Cardiac muscle cell (in vitro differentiated cells and primary cell): ENCODE measurements around the gene TMEM91. TPM values are rescaled to one million over a fixed set of nuclear protein-coding genes. Genes with fewer than 3 reads are reported as not detected.

Experiments used
- DNase-seq, 2 donors: peaks; one replicate each; pipeline versions ENCODE4 v3.0.0 to v3.0.0-alpha.2; 2010 to 2017; ENCODE audit warnings: low read depth in 1 of 2, low spot score in 1 of 2
- H3K27ac ChIP-seq: fragments of 200-600 bp; sonication (generic); 2 replicates; pipeline ENCODE4 v1.5.1; 2016
- H3K27me3 ChIP-seq: fragments of 200-600 bp; sonication (generic); 2 replicates; pipeline ENCODE4 v1.6.0; 2016; ENCODE audit warnings: control low read depth
- H3K36me3 ChIP-seq: fragments of 200-600 bp; sonication (generic); 2 replicates; pipeline ENCODE4 v1.5.1; 2016; ENCODE audit warnings: control low read depth
- H3K4me1 ChIP-seq: fragments of 200-600 bp; sonication (generic); 2 replicates; pipeline ENCODE4 v1.8.1; 2017; ENCODE audit warnings: low read depth, mild to moderate bottlenecking, mixed run types
- H3K4me3 ChIP-seq: fragments of 200-600 bp; sonication (generic); 2 replicates; pipeline ENCODE4 v1.5.1; 2016; ENCODE audit warnings: mild to moderate bottlenecking
- H3K9me3 ChIP-seq: fragments of 200-600 bp; sonication (generic); 2 replicates; pipeline ENCODE4 v1.5.1; 2017; ENCODE audit warnings: low read depth, mild to moderate bottlenecking, control low read depth
- CTCF ChIP-seq: IDR thresholded peaks from 2 replicates; pipeline ENCODE4 v1.5.1; 2012; ENCODE audit warnings: low read depth, mild to moderate bottlenecking, low read length
- polyA plus RNA-seq: library from polyadenylated mRNA; unstranded; fragments of >200 nt; fragmentation: Nextera tagmentation; extraction: Ambion mirVana; gene quantifications from 2 replicates; pipeline ENCODE4 v1.2.1, GENCODE V29; 2016
- total RNA-seq: library from RNA; depleted of rRNA; stranded (reverse); fragments of >200 nt; gene quantifications from 2 replicates; pipeline ENCODE4 v1.2.3, GENCODE V29; 2016

TMEM91 gene
- total and polyA plus RNA-seq, 2 experiments from 2014 or later: 14.5 to 21.8 TPM

DNA sequence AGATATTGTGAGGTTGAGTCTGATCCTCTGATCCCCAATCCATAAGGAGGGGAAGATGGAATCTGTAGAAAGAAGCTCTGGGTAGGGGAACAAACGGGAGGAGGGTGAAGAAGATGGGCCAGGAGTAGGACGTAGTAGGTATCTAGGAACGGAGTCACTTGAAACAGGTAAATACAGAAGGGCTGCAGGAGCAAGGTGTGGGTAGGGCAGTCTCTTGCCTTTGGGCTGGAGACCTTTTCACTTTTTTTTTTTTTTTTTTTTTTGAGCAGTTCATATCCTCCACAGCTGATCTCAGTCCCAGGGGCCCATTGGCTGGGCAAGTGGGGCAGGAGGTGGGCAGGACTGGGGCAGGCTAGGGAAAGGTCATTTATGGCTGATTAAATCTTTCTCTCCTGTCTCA is 22.8 kb downstream of the TMEM91 start:
- Histone ChIP-seq H3K9me3 (no peaks in the 10 kb centered on the region), H3K27ac (no peak overlapping the region), H3K4me1 (peaks cover 5% of the 10 kb centered on the region), H3K36me3 (no peaks in the 10 kb centered on the region), H3K4me3 (peak overlapping the region; percentile 98), H3K27me3 (no peaks in the 10 kb centered on the region)
- DNase-seq: no peak
- no peak for TF ChIP-seq CTCF

- Histone ChIP-seq H3K4me1 (peaks cover 5% of the 10 kb centered on the region), H3K27ac (no peak overlapping the region)
- TF ChIP-seq CTCF: no peak
Observed at GRCh38 chr19:41399525-41399924, 23.2 kb downstream of the TMEM91 start.

DNA sequence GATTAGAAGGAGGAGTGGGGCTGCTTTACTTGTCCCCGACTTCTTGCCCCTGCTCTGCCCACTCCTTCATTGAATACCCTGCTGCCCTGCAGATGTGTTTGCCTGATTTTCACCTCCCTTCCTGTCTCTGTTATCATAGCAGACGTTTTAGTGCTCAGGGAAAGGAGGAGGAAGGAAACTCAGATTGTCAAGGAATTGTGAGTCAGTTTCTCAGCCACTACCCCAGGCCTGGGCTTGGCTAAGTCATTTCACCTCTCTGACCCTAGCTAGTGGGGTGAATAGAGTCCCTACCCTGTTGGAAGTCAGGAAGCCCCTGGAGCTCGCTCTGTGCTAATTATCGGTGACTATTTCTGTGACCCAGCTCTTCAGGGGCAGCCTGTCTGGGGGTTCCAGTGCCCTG is 25.1 kb downstream of the TMEM91 start:
- no peak overlapping the region for H3K4me3 ChIP-seq
- no peaks in the 10 kb centered on the region for H3K9me3 ChIP-seq
- no peaks in the 10 kb centered on the region for H3K27me3 ChIP-seq
- DNase-seq: no peak
- H3K27ac ChIP-seq: no peak overlapping the region
- peaks cover 5% of the 10 kb centered on the region for H3K4me1 ChIP-seq
- TF ChIP-seq CTCF: no peak
- H3K36me3 ChIP-seq: no peaks in the 10 kb centered on the region

More at GRCh38 chr19:41399525-41399924, 23.2 kb downstream of the TMEM91 start:
- Histone ChIP-seq H3K9me3 (no peaks in the 10 kb centered on the region), H3K4me3 (no peak overlapping the region), H3K27me3 (no peaks in the 10 kb centered on the region), H3K36me3 (no peaks in the 10 kb centered on the region)
- no peak for DNase-seq

DNA sequence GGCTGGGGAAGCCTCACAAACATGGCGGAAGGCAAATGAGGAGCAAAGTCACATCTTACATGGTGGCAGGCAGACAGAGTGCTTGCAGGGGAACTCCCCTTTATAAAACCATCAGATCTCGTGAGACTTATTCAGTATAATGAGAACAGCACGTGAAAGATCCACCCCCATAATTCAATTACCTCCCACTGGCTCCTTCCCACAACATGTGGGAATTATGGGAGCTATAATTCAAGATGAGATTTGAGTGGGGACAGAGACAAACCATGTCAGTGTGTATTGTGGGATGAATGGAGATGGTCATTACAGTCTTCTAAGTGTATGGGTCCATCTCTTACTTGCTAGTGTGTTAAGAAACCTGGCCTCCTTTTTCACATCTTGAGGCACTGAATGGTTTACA is 25.7 kb downstream of the TMEM91 start:
- no peak for TF ChIP-seq CTCF
- Histone ChIP-seq H3K4me3 (no peak overlapping the region), H3K4me1 (peaks cover 5% of the 10 kb centered on the region), H3K36me3 (no peaks in the 10 kb centered on the region), H3K27me3 (no peaks in the 10 kb centered on the region), H3K9me3 (no peaks in the 10 kb centered on the region), H3K27ac (no peak overlapping the region)
- no peak for DNase-seq

- Histone ChIP-seq H3K4me3 (no peak overlapping the region), H3K9me3 (no peaks in the 10 kb centered on the region), H3K4me1 (peaks cover 5% of the 10 kb centered on the region), H3K27me3 (no peaks in the 10 kb centered on the region), H3K36me3 (no peaks in the 10 kb centered on the region), H3K27ac (no peak overlapping the region)
- no peak for DNase-seq
- no peak for TF ChIP-seq CTCF
Observed at GRCh38 chr19:41403181-41403970, 27.0 kb downstream of the TMEM91 start.
